Thoracic aorta (tissue), 2 donors: ENCODE measurements around the gene GPR78. TPM values are rescaled to one million over a fixed set of nuclear protein-coding genes. Genes with fewer than 3 reads are reported as not detected.

ENCODE experiments used
- ATAC-seq: fragments of 150-250 bp; one replicate; pipeline ENCODE4 v1.8.0; 2017; ENCODE audit warnings: low read depth; ENCODE audit not compliant: insufficient number of reproducible peaks, low FRiP score
- DNase-seq: peaks from one replicate; pipeline ENCODE4 v3.0.0-alpha.2; 2020; ENCODE audit warnings: low spot score
- H3K27ac ChIP-seq, 2 donors: fragments of 200-600 bp; sonication (generic); 1 replicate in 1 of 2; 2 replicates in 1 of 2; pipeline ENCODE4 v1.5.1; 2016; ENCODE audit warnings: mild to moderate bottlenecking in 2 of 2, moderate library complexity in 2 of 2
- H3K27me3 ChIP-seq: fragments of 200-600 bp; sonication (generic); replicated peaks from 2 replicates; pipeline ENCODE4 v1.6.0; 2016; ENCODE audit warnings: mild to moderate bottlenecking; ENCODE audit not compliant: insufficient read depth
- H3K36me3 ChIP-seq: fragments of 200-600 bp; sonication (generic); one replicate; pipeline ENCODE4 v1.5.1; 2016
- H3K4me1 ChIP-seq, 2 donors: fragments of 200-600 bp; sonication (generic); 1 replicate in 1 of 2; 2 replicates in 1 of 2; pipeline versions ENCODE4 v1.5.1 to v1.6.0; 2016; ENCODE audit warnings: low read depth in 2 of 2, mild to moderate bottlenecking in 1 of 2; ENCODE audit not compliant: control insufficient read depth in 1 of 2
- H3K4me3 ChIP-seq: fragments of 200-600 bp; sonication (generic); 2 replicates; pipeline ENCODE4 v1.5.1; 2016; ENCODE audit warnings: mild to moderate bottlenecking
- H3K9me3 ChIP-seq: fragments of 200-600 bp; sonication (generic); 2 replicates; pipeline ENCODE4 v1.5.1; 2016
- CTCF ChIP-seq: fragments of 200-600 bp; sonication (generic); IDR thresholded peaks from one replicate; pipeline ENCODE4 v1.5.1; 2019; ENCODE audit warnings: antibody characterized with exemption
- total RNA-seq, 2 donors: library from RNA; depleted of rRNA; stranded (reverse); fragments of >200 nt; gene quantifications; one replicate each; pipeline versions ENCODE4 v1.1.0 to v1.2.3, GENCODE V29; 2016

Gene GPR78
- total RNA-seq, 2 donors from 2014 or later: not detected

GRCh38 chr4:8558080-8558960 lies 21.9 kb upstream of the GPR78 start:
- DNase-seq (no peak), ATAC-seq (no peak)
- Histone ChIP-seq H3K36me3 (no peaks in the 10 kb centered on the region), H3K4me3 (no peak overlapping the region), H3K27ac (no peak overlapping the region), H3K9me3 (no peaks in the 10 kb centered on the region), H3K27me3 (no peaks in the 10 kb centered on the region), H3K4me1 (no peaks in the 10 kb centered on the region)
- no peak for TF ChIP-seq CTCF

- H3K27ac ChIP-seq: no peak overlapping the region
- TF ChIP-seq CTCF: no peak
- no peaks in the 10 kb centered on the region for H3K36me3 ChIP-seq
- no peaks in the 10 kb centered on the region for H3K9me3 ChIP-seq
- DNase-seq (no peak), ATAC-seq (no peak)
- H3K4me3 ChIP-seq: no peak overlapping the region
- H3K4me1 ChIP-seq: no peaks in the 10 kb centered on the region
- H3K27me3 ChIP-seq: no peaks in the 10 kb centered on the region
Measured at GRCh38 chr4:8559011-8559410, 21.2 kb upstream of the GPR78 start.

- H3K27ac ChIP-seq: no peak overlapping the region
- H3K27me3 ChIP-seq: no peaks in the 10 kb centered on the region
- no peaks in the 10 kb centered on the region for H3K9me3 ChIP-seq
- TF ChIP-seq CTCF: no peak
- no peaks in the 10 kb centered on the region for H3K4me1 ChIP-seq
- no peak overlapping the region for H3K4me3 ChIP-seq
- DNase-seq: no peak
- ATAC-seq: no peak
- H3K36me3 ChIP-seq: no peaks in the 10 kb centered on the region
Measured at GRCh38 chr4:8559524-8560264, 20.5 kb upstream of the GPR78 start.

- DNase-seq (no peak), ATAC-seq (no peak)
- Histone ChIP-seq H3K4me1 (no peaks in the 10 kb centered on the region), H3K4me3 (no peak overlapping the region), H3K27me3 (no peaks in the 10 kb centered on the region), H3K27ac (no peak overlapping the region), H3K36me3 (no peaks in the 10 kb centered on the region), H3K9me3 (no peaks in the 10 kb centered on the region)
- no peak for TF ChIP-seq CTCF
Measured at GRCh38 chr4:8560265-8561047, 19.7 kb upstream of the GPR78 start.

- no peaks in the 10 kb centered on the region for H3K27me3 ChIP-seq
- ATAC-seq (no peak), DNase-seq (no peak)
- no peaks in the 10 kb centered on the region for H3K4me1 ChIP-seq
- no peaks in the 10 kb centered on the region for H3K9me3 ChIP-seq
- no peaks in the 10 kb centered on the region for H3K36me3 ChIP-seq
- no peak overlapping the region for H3K27ac ChIP-seq
- no peak for TF ChIP-seq CTCF
- H3K4me3 ChIP-seq: no peak overlapping the region
Measured at GRCh38 chr4:8564595-8564994, 15.6 kb upstream of the GPR78 start.
